HG02840 (cell line): Measurements from ENCODE around the gene LDHD.
"Not testable (repeated sequence)": the region's sequence is repeated elsewhere in the genome, so short reads cannot be mapped to it uniquely, and the experiment has no call there.

Source experiments
- ATAC-seq: cut with Tn5 transposase; IDR thresholded peaks from one replicate; pipeline ENCODE4 v1.9.1; 2021; ENCODE audit warnings: mild to moderate bottlenecking, moderate library complexity, moderate number of reproducible peaks; ENCODE audit not compliant: unreplicated experiment, low FRiP score

Gene LDHD

DNA sequence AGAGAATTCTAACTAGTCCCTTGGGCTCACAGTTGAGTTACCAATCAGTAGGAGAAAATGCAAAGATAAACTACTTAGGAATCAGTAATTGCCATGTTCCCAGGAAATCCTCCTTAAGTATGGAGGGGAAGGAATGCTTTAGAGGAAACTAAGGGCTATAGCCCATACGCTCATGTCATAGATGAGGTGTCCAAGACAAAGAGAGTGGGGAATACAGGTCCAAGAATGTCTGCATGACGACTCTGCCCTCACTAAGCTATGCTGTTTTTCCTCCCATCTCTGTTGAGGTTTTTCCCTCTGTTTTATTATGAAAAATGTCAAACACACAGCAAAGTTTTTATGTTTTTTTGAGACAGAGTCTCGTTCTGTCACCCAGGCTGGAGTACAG is 16.0 kb downstream of the LDHD start:
- ATAC-seq: no peak

DNA sequence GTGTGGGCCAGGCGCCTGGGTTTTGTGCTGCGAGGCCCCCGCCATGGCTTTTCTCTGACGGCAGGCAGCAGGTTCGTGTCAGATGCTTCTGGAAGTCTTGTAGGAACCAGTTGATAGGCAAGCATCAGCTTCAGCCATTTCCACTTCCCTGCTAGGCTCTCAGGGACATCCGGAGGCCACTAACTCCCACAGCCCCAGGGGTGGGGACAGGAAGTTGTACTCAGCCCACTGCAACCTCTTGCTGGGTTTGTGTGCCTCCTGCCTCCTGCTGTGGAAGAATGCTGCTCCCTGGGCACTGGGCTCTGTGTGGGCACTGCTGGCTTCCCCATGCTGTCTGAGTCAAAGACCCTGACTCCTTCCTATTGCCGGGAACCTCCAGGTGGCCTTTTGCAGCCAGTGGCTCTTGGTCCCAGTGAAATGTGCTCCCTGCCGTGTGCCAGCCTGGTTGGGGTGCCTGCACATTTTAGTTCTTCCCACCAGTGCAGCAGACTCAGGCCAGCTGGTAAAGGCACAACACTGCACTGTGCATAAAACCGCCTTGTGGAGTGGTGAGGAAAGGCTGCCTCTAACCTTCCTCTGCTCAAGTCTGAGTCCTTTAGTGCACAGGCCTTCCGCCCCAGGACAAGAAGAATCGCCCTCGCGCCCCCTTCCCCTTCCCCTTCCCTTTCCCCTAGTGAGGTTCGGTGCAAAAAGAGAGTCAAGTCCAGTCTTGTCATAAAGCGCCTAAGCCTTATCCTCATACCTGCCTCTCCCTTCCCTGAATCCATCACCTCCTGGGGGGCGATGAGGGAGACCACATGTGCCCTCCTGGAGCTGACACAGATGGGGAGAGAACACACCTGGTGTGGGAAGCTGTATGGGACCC is 16.6 kb downstream of the LDHD start:
- no peak for ATAC-seq

DNA sequence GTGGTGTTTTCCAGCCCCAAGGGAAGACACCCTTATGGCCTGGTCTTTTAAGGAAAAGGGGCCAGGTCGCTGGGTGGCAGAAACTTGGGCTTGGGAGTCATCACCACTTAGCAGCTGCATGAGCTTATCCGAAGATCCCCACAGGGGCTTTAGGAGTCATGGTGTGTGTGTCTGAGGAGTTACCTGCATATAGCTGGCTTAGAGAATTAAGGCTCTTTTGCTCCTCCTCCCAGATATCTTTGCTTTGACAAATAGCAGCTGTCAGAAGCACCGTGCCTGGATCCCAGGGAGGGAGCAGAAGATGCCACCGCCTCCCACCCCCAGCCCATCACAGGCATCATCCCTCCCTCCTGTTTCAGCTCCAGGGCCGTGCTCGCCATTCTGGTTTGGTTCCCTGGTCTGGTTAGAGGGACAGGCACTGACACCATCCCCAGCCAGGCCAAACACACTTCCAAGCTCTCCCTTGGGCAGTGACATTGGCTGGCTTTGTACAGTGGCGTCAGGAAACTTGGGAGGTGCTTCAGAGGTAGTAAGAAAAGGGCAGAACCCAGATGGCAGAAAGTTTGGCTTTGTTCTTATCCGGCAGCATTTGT is 17.4 kb downstream of the LDHD start:
- no peak for ATAC-seq

DNA sequence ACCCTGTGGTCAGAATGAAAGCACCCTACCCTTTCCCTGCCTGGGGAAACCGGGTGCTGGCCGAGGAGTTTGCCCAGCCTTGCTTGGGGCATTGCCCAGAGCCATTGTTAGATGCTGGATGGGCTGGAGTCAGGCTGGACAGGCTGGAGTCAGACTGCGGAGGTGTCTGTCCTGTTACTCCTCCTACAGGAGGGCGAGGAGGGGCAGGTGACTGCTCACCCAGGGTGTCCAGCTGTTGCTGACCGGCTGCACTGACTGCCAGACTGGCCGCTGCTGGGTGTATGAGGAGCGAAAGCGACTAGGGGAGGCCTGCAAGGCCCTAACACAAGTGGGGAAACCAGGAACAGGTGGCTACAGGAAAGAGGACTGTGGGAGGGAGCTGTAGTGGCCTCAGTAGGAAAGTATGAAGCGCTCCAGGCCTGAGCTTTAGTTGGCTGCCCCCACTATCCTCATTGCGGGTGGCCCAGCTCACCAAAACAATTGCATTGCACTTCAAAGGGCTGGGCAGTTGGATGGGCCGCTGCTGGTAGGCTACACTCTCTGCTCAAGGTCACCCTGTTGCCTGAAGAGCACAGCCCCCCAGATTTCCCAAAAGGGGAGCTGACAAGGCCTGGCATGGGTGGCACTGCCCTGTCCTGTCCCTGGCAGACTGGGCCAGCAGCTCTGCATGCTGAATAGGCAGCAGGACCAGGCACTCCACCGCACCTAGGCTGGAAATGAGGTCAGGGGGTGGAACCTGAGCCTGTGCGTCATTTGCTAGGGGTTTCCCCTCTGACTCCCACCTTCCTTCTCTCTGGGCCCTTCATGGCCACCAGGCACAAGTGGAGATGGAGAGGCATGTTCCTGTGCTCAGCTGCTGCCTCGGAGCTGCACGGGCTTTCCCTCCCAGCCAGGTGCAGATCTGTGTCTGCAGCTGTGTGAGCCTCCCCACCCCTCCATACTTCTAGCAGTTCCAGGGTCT is 18.4 kb downstream of the LDHD start:
- no peak for ATAC-seq

DNA sequence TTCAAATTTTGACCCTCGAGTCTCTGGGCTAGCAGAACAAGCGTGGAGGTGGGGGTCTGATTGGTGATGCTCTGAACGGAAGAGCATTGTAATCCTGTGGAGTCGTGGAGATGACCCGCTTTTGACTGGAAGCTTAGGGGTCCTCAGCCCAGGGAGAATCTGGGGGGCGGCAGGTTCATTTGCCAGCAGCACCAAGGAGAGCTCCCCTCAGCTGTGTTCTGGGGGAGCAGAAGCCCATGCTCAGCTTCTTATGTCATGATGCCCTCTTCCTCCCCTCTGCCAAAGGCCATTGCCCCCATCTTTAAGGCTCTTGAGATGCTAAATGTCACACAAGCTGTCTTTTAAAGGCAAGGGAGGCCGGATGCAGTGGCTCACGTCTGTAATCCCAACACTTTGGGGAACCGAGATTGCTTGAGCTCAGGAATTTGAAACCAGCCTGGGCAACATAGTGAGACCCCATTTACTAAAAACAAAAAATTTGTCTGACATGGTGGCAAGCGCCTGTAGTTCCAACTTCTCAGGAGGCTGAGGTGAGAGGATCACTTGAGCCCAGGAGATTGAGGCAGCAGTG is 19.3 kb downstream of the LDHD start:
- no peak for ATAC-seq

DNA sequence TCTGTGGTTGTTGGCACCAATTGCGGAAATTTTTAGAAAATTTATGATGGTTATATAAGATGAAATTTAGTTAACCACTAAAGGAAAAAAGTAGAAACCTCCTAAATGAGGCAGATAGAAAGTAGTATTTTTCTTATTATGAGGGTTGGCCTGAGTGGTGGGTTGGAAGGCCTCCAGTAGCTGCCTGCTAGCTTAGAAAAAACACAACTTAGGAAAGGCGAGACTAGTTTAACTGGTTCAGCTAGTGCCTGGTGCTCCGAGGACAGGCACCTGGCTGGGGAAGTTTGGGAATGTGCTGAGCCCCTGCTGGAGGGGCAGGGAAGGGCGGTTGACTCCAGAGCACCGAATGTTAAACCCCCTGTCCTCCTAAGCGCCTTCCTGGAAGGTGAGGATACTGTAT is 19.9 kb downstream of the LDHD start:
- no peak for ATAC-seq

DNA sequence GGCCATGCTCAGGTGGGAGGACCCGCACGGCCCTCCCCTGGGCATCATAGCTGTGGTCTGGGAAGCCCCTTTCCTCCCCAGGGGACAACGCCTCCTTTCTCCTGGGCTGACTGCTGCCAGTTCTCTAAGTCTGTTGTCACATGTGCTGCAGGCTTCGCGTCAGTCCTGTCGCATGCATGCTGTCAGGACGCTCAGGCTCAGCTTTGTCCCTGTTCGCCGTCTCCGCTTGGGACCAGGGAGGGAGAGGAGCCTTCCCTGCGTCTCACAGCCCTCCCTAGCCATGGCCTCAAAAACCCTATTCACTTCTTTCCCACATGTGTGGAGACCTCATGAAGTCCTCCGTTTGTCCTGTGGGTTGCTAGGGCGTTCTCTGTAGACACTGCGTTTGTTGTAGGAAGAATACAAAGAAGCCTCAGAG is 21.4 kb downstream of the LDHD start:
- no peak for ATAC-seq

DNA sequence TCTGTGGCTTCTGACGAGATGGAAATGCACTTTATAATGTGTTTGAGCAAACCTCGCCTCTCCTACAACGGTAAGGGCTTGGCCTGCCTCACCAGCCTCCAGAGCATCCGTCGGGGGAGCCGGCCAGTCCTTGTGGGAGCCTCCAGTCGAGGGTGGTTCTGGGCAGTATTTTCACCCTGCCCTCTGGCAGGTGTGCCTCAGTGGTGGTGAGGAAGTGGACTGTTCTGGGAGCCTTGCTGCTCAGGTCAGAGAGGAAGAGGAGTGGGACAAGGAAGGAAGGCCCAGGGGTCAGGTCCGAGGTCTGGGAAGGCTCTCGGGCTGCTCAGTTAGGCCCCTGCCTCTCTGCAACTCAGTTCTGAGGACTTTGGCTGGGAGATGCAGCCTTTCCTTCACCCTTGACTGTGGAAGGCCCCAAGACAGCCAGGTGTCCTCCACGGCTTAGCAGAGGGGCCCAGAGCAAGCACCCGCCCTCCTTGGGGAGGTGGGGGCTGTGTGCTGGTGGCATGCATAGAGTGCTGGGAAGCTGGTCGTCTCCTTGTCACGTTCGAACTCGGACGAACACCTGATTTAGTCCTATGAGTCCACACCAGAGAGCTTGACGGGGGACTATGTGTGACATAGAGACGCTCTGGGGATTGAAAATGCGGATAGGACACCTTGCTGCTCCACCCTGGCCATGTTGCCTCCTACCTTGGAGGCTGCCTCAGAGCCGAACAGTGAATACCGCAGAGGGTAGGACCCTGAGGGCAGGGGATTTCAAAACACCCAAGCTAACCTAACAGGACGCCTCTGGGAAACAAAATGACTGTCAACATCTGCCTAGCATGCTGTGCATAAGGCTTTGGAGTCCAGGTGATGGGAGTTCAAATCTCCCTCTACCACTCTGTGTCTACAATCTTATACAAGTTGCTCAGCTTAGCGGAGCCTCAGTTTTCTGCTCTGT is 22.7 kb downstream of the LDHD start:
- no peak for ATAC-seq

DNA sequence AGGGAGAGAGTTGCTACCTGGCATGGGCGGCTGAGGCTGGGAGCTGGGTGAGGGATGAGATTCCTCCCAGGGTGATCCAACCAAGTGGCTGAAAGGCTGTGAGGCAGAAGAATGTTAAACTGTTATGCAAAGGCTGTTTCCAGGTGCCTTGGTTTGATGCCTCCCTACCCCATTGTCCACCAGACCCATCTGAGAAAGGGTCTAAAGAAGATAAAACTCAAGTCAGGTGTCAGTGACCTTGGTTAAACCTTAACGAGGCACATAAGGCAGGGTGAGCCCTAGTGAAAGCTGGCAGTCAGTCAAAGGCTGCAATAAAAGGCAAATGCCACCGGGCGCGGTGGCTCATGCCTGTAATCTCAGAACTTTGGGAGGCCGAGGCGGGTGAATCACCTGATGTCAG is 23.8 kb downstream of the LDHD start:
- no peak for ATAC-seq

DNA sequence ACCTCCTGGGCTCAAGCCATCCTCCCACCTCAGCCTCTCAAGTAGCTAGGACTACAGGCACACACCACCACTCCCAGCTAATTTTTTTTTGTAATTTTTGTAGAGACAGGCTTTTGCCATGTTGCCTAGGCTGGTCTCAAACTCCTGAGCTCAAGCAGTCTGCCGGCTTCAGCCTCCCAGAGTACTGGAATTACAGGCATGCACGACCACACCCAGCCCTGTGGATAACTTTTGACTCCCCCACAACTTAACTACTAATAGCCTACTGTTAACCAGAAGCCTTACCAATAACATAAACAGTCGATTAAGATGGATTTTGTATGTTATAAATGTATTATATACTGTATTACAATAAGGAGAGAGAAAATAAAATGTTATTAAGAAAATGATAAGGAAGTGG is 25.0 kb downstream of the LDHD start:
- not testable (repeated sequence) for ATAC-seq

DNA sequence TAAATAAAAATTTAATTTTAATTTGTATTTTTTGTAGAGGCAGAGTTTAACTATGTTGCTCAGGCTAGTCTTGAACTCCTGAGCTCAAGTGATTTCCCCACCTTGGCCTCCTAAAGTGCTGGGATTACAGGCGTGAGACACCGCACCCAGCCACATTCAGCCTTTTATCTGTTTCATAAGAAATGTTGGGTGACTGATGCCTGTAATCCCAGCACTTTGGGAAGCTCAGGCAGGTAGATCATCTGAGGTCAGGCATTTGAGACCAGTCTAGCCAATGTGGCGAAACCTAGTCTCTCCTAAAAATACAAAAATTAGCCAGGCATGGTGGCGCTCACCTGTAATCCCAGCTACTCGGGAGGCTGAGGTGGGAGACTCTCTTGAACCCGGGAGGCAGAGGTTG is 25.7 kb downstream of the LDHD start:
- ATAC-seq: not testable (repeated sequence)

DNA sequence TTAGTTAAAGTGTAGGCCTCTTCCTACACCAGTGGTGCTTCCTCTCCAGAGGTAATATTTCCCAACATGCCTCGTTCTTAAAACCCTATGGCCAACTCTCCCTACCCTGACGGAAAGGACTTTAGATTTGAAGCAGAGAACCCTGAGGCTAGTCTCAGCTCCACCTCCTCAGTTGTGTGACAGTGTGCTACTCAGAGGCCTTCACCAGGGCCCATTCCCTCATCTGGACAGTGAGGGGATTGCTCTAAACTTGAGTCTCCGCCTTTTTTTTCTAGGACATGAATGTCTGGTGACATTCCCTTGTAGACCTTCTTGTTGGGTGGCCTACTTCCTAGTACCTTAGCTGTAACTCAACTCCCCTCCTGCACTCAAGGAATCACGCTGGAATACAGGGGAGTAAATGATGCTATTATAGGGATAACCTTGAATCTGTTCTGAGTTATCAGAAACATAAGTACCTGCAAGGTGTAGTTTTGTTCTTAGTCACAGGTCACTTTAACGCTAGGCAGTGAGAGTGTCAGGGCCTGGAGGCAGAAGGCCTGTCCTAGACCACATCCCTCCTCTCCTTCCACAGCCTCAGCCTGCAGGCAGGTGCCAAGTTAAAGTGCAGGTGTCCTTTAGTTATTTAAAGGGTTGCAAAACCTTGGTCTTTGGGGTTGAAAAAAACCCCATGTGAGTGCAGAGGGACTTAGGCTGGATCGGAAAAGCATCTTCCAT is 26.9 kb downstream of the LDHD start:
- no peak for ATAC-seq

DNA sequence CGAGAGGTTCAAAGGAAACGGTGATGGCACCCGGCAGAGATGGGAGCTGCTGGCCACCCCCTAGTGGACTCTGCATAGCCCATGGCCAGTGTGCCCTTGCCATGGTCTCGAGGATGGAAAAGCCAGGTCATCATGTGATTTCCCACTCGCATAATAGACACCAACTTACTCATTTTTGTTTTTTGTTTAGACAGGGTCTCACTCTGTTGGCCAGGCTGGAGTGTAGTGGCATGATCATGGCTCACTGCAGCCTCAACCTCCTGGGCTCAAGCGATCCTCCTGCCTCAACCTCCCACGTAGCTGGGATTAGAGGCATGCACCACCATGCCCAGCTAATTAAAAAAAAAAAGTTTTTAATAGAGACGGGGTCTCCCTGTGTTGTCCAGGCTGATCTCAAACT is 27.6 kb downstream of the LDHD start:
- no peak for ATAC-seq

DNA sequence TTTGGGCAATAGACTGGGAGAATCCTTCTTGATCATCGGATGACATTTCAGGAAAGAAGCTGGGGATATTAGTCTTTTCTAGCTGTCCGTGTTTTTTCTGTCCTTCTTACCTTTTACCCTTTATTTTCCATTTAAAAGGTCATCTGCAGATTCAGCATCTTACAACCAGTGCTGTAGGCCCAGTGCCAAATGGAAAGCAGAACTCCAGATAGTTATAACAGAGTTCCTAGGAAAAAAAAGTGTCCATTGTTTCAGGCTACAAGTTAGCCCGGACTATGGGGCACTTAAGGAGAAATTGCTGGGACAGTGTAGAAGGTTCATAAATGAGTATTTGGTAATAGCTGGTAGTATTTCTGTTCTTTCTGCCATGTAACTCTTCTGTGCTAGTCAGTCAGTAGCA is 28.4 kb downstream of the LDHD start:
- ATAC-seq: no peak

DNA sequence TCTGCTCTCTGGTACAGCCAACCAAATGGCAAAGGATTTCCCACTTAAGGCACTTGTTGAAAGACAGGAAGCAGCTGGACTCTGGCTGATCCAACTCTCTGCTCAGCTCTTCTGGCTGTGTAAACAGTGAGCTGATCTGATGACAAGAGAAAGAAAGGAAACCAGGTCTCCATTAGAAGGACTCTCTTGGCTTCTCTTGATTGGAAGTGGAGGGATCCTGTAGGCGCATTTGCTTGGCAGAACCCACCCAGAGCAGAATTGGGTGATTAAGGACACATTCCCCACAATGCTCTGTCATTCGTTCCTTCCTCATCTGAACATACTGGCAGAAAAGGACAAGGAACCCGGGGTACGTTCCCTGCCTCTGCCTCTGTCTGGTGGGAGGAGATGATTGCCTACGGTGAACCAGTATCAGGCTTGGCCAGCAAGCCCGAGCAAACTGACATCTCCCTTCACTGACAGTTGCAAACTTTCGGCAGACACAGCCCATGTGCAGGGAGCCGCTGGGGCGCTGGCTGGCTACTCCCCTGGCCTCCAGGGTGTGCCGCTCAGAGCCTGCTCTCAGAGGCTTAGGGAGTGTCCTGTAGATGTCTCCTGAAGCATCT is 29.1 kb downstream of the LDHD start:
- no peak for ATAC-seq

DNA sequence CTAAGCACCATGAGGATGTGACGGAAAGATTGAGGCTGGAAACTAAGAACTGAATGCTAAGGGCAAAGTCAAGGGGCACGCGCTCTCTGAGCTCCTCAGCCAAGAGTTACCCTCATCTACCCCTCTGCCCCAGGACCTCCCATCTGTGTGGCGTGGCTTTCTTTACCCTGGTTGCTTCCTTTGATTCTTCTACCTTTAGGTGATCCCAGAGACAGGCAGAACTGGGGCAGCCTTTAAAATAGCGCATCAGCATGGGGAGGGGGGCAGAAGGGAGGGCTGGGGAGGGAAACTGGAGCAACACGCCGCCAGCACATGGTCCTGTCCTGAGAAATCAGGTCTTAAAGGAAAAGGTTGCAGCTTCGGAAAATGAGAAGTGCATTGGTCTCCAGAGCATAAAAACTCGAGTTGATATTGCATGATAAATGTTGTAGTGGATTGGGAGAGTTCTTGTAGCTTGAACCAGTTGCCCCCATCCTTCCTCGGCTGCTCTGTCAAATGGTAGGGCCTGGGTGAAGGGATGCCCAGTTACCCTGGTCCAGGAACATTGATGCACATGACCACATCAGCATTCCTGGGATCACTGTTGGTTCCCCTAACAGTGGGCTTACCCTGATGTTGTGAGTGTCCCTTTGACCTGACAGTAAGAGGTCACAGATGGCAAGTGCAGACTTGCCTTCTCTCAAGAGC is 29.7 kb downstream of the LDHD start:
- ATAC-seq: no peak

DNA sequence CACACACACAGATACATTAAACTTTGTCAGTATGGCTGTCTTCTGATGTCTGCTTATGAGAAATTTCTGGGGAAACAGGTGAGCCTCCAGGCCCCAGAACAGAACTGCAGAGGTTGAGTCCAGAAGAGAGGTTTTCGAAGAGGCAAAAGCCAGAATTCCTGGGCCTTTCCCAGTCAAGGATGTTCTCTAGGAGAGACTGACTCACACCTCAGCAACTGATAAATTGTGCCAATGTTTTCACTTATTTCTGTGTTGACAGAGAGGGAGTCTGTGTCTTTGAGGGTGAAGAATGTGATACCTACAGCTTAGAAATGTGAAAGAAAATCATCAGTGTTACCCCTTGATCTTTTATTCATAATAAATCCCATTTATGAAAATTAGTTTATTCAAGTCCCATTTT is 30.3 kb downstream of the LDHD start:
- no peak for ATAC-seq

DNA sequence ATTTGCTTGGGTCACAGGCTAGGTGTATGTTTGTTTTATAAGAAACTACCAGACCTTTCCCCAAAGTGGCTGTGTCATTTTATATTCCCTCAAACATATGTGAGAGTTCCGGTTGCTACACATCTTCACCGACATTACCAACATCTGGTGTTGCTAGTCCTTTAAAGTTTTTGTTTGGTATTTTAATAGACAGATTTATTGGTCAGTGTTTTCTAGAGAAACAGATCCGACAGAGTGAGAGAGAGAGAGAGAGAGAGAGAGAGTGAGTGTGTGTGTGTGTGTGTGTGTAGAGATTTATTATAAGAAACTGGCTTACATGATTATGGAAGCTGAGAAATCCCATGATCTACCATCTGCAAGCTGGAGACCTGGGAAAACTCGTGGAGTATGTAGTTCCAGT is 31.0 kb downstream of the LDHD start:
- ATAC-seq: no peak
